ENCODE data around the gene CASP12.

CASP12 gene

DNA sequence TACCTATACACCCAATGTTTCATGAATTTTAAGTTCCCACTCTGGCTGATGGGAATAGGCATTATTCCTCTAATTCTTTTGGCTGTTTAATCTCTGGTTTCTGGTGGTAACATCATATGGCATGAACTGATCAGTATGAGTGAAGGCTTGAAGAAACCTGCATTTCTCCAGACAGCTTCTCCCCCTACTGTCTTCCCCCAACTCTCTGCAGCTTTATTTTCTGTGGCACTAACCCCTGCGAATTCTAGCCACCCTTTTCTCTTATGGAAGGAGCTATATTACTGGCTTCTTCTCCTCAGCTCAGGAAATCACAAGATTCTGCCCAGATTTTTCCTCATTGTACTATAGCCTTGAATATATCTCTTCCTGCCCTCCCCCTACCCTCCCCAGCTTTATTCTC, 57.1 kb downstream of the CASP12 start:
- no peak overlapping the region for H3K4me3 ChIP-seq (ENCODE audit: low read depth, low read length)

DNA sequence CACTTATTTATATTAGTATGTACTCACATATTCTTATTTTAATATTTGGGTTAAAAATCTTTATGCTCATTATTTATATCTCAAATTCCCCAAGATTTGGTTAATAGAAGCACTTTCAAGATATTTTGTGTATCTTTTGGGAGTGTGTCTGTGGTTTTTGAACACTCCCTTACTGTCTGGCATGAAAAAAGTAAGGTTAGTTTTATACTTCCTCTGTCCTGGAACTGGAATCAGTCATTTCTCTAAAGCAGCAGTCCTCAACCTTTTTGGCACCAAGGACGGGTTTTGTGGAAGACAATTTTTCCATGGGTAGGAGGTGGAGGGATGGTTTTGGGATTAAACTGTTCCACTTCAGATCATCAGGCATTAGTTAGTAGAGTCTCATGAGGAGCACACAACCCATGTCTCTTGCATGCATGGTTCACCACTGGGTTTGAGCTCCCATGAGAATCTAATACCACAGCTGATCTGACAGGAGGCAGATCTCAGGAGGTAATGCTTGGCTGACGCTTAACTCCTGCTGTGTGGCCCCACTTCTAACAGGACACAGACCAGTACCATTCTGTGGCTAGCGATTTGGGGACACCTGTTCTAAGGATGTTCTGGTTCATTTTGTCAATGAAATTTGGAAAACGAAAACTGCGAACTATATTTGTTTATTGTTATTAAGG, 60.2 kb downstream of the CASP12 start:
- H3K4me3 ChIP-seq (ENCODE audit: low read depth, low read length), result no peak overlapping the region

DNA sequence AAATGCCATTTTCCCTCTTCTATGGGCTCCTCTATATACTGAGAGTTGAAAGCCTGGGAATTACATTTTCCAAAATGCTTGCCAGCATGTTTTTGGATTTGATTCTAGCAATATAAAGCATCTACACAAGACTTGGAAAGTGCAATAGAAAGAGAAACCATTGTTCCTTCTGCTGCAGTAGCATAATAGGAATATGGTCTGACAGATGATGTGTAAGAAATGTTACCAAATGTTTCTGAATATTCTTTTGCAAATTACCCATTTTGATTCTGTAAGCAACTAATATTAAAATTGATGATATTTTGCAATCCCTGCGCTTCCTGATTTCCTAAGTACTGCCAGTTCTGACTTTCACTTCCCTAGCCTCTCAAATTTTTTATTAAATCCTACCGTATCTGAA, 61.6 kb downstream of the CASP12 start:
- H3K4me3 ChIP-seq (ENCODE audit: low read depth, low read length), result no peak overlapping the region
